ENCODE data around the gene PGAP3.
"Not testable (repeated sequence)": the region's sequence is repeated elsewhere in the genome, so short reads cannot be mapped to it uniquely, and the experiment has no call there.

Gene PGAP3

GRCh38 chr17:39687546-39688474, at the start of gene PGAP3:
Gene PGAP3, minus strand, starts transcription at chr17:39688057. Its CDS starts 43 bp downstream, at chr17:39688014.
- DNase-seq: peak; percentile 91

- no peak for DNase-seq
These were observed 49.4 kb upstream of the PGAP3 start for GRCh38 chr17:39737206-39737759.

GRCh38 chr17:39736319-39737165, 48.7 kb upstream of the PGAP3 start:
- no peak for DNase-seq

GRCh38 chr17:39735882-39736281, 48.0 kb upstream of the PGAP3 start:
- DNase-seq: no peak

GRCh38 chr17:39732586-39732985, 44.7 kb upstream of the PGAP3 start:
- no peak for DNase-seq

GRCh38 chr17:39730095-39730921, 42.5 kb upstream of the PGAP3 start, which contains the start of gene MIEN1:
Gene MIEN1, minus strand, starts transcription at chr17:39730532. Its CDS starts 37 bp downstream, at chr17:39730495.
- peak; percentile 71 for DNase-seq

- DNase-seq: no peak
These were observed 41.5 kb upstream of the PGAP3 start for GRCh38 chr17:39729280-39729851.

- no peak for DNase-seq
These were observed 39.7 kb upstream of the PGAP3 start for GRCh38 chr17:39727556-39727955.

- DNase-seq: no peak
These were observed 38.8 kb upstream of the PGAP3 start for GRCh38 chr17:39726617-39727016.

GRCh38 chr17:39725923-39726322, 38.1 kb upstream of the PGAP3 start:
- DNase-seq: not testable (repeated sequence)

GRCh38 chr17:39724731-39725130, 36.9 kb upstream of the PGAP3 start:
- DNase-seq: no peak

GRCh38 chr17:39722965-39723848, 35.4 kb upstream of the PGAP3 start:
- no peak for DNase-seq

GRCh38 chr17:39722104-39722503, 34.2 kb upstream of the PGAP3 start:
- DNase-seq: no peak

GRCh38 chr17:39719563-39720355, 31.9 kb upstream of the PGAP3 start:
- DNase-seq: no peak

- DNase-seq: no peak
These were observed 29.8 kb upstream of the PGAP3 start for GRCh38 chr17:39717660-39718059.

GRCh38 chr17:39716879-39717536, 29.2 kb upstream of the PGAP3 start:
- no peak for DNase-seq

- DNase-seq: no peak
These were observed 28.4 kb upstream of the PGAP3 start for GRCh38 chr17:39716073-39716818.

GRCh38 chr17:39715375-39716072, 27.7 kb upstream of the PGAP3 start:
- no peak for DNase-seq
